ENCODE data around the gene GRAMD4.

DNA sequence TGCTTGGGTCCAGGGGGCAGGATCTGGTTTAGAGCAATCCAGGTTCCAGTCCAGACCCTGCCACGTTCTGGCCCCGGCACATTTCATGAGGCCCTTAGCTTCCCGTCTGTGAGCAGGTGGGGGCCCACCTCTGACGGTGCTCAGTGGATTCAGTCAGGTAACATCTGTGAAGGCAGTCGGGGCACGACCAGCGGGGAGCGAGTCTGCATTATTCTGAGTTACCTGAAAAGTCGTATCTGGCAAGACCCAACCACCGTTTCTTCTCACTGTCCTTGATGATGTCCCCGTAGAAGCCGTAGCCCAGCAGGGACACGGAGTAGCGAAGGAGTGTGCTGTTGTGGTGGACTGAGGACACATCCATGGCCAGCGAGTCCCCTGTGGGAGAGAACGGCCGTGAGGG lies 78.9 kb downstream of the GRAMD4 start:
- TF ChIP-seq, protein P1, sequence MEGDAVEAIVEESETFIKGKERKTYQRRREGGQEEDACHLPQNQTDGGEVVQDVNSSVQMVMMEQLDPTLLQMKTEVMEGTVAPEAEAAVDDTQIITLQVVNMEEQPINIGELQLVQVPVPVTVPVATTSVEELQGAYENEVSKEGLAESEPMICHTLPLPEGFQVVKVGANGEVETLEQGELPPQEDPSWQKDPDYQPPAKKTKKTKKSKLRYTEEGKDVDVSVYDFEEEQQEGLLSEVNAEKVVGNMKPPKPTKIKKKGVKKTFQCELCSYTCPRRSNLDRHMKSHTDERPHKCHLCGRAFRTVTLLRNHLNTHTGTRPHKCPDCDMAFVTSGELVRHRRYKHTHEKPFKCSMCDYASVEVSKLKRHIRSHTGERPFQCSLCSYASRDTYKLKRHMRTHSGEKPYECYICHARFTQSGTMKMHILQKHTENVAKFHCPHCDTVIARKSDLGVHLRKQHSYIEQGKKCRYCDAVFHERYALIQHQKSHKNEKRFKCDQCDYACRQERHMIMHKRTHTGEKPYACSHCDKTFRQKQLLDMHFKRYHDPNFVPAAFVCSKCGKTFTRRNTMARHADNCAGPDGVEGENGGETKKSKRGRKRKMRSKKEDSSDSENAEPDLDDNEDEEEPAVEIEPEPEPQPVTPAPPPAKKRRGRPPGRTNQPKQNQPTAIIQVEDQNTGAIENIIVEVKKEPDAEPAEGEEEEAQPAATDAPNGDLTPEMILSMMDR (IDR thresholded peaks at IDR 0.05), result no peak
- no peak for TF ChIP-seq EZH2 (IDR thresholded peaks at IDR 0.05; ENCODE audit: borderline replicate concordance, insufficient read depth, low read depth, low read length, poor library complexity, severe bottlenecking)

Data from B cell (primary cell).